HG02884 (cell line): ENCODE measurements around the gene CNIH3.
"Not testable (repeated sequence)": the region's sequence is repeated elsewhere in the genome, so short reads cannot be mapped to it uniquely, and the experiment has no call there.

ENCODE experiments used
- ATAC-seq: cut with Tn5 transposase; IDR thresholded peaks from one replicate; pipeline ENCODE4 v1.9.1; 2021; ENCODE audit warnings: mild to moderate bottlenecking, moderate library complexity; ENCODE audit not compliant: unreplicated experiment

Gene CNIH3

DNA sequence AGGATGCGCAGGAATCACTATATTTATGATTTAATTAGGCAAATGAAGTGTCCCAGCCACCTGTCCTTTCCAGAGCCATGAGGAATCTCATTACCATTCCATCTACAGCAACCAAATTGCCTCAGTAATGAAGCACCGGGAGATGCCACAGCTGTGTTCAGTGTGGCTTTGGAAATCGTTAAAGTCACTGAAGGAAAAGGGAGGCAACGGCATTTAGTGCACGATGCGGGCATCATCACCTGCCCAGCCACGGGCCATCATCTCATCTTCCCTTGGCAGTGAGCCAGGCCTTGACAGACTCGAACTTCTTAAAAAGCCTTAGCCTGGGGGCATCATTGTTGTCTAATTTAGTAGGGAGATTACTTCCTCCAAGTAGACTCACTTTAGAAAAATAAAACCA lies 67.8 kb downstream of the CNIH3 start:
- no peak for ATAC-seq

DNA sequence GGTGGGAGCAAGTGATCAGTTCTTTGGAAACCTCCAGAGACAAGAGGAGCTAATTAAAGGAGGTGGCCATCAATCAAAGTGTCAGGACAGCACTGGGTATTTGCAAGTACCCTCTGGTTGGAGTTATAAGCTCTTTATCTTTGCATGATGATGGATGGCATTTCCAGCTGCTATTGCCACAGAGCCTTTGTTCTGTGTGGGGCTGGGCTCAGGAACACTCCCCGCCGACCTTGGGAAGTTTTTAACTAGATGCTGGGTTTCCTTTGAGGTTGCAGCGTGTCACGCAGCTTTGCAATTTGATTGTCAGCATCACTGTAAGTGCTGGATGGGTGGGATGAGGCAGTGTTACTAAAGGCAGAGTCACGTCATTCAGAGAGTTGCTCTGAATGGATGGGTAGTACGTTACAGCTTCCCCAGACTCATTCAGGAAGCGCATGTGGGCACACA lies 68.9 kb downstream of the CNIH3 start:
- ATAC-seq: no peak

DNA sequence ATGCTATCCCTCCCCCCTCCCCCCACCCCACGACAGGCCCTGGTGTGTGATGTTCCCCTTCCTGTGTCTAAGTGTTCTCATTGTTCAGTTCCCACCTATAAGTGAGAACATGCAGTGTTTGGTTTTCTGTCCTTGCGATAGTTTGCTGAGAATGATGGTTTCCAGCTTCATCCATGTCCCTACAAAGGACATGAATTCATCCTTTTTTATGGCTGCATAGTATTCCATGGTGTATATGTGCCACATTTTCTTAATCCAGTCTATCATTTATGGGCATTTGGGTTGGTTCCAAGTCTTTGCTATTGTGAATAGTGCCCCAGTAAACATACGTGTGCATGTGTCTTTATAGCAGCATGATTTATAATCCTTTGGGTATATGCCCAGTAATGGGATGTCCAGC lies 70.0 kb downstream of the CNIH3 start:
- not testable (repeated sequence) for ATAC-seq

DNA sequence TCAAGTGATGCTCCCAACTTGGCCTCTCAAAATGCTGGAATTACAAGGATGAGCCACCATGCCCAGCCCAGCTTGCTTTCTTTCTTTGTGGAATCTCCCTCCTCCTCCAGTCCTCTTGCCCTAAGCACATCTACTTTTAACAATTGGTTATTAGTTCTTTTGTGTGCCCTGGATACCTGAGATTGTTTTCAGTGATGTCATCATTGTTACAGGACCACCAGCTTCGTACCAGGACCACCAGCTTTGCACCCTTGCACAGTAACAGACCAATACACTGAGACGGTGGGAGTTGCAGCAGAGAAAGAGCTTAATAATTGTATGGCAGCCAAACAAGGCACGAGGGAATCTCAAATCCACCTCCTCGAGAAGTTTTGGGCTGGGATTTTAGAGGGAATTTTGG lies 71.3 kb downstream of the CNIH3 start:
- ATAC-seq: no peak

DNA sequence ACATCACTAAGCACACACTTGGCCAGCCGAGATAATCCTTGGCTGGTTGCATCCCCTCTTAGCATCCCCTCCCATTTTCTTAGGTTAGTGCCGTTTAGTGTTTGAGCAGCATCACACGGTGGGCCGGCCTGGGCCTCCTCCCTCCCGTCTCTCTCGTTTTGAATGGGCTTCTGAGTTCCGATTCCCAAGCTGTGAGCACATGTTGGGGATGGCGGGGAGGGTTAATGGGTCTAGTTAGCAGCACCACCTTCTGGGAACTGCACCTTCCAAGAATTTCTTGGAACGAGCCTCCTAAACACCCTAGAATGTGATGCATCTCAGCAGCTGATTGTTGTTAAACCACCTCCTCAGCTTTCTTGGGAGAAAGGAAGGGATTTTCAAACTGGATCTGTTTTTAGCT lies 73.3 kb downstream of the CNIH3 start:
- ATAC-seq: no peak

DNA sequence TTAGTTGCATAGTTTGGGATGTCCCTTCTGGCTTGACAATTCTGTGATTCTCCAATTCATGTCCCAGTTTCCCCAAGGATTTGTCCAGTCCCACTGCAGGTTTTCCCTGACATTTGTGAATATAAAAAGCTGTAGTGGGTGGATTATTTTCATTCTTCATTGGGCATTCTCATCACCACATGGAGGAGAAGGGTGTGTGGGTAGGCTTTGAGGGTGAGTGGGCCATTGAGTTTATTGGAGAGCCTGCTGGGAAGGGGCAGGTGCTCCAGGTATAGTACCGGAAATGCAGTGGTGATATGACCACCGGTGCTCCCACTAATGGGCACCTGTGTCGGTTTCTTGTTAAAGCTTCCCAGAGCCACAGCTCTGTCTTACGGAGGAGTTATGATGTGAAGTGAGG lies 74.5 kb downstream of the CNIH3 start:
- no peak for ATAC-seq

DNA sequence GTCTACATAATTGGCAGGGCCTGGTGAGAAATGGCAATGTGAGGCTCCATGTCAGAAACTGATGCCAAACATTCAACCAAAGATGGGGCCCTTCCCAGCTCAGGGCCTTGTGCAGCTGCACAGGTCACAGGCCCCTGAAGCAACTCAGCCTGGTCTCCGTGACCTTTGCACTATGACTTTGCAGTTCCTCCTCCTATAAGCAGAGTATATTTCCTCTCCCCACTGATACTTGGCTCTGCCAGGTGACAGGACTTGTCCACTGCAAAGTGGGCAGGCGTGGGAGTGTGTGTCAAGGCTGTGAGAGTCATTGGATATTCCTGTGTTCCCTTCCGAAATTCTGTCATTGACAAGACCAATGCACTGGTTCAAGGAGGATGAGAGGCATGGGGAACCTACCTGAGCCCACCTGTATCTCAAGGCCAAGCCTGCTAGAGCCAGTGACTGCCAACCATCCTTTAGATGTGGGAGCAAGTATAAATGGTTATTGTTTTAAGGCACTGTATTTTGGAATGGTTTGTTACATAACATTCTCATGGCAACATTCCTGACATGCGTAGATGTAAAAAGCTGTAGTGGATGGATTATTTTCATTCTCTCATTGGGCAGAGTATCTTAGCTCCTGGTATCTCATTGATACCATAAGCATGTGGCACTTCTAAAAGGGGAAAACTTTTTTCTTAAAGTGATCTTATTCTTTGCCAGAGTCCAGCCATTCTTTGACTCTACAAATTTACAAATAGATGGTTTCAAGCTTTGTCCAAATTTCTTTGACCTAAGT lies 75.2 kb downstream of the CNIH3 start:
- no peak for ATAC-seq

DNA sequence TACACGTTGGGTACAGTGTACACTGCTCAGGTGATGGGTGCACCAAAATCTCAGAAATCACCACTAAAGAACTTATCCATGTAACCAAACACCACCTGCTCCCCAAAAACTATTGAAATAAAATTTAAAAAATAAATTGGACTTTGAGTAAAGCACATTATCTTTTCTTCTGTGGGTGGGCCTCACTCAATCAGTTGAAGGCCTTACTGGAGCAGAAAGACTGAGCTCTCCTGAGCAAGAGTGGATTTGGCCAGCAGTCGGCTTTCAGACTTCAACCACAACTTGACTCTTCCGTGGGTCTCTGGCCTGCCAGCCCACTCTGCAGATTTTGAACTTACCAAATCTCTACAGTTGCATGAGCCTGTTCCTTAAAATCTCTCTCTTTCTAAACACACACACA lies 78.9 kb downstream of the CNIH3 start:
- no peak for ATAC-seq

DNA sequence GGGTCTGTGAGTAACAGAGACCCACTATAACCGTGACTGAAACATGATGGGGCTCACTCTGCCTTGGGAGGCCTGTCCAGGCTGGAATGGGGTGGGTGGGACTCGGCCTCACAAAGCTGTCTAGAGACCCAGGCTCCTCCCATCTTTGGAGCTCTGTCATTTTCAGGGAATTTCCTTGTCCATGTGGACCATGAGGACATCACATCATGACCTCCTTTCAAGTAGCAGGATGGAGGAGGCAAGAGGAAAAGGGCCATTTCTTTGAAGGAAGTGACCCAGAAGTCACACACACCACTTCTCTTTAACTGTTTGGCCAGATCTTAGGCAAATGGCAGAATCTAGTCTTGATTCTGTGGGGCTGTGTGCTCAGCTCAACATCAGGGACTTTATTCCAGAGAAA lies 79.9 kb downstream of the CNIH3 start:
- no peak for ATAC-seq

DNA sequence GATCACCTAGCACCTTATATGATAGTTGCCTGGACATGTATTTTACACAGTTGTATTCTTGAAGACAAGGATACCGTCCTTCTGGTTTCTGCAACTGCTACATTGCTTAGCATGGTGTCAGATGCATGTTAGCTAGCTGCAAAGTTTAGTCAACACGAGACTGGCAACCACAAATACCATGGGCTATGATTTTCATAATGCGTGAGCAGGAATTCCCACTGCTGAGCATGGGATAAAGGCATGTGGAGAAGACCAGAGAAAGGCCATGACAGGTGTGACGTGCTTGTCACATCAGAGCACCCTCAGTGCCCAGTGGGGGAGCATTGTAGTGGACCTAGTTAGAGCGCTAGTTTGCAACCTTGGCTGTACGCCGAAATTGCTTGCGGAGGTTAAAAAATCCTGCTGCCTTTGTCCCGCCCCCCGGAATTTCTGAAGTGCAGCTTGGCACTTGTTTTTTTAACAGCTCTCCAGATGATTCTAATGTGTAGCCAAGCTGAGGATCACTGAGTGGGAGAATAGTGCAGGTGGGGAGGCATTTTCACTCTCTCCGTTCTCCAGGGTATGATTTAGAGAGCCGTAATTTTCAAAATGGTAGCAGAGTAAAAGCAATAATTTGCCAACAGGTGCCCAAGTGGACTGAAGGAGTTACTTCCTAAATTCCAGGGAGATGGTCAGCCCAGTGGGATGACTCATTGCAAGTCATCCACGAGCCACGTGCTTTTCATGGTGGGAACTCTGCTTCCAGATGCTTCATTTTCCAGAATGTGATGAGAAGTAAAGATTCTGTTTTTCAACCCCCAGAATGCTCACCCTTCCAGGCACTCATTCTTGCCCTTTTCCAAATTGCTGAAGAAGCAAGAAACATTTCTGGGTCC lies 81.0 kb downstream of the CNIH3 start:
- no peak for ATAC-seq

DNA sequence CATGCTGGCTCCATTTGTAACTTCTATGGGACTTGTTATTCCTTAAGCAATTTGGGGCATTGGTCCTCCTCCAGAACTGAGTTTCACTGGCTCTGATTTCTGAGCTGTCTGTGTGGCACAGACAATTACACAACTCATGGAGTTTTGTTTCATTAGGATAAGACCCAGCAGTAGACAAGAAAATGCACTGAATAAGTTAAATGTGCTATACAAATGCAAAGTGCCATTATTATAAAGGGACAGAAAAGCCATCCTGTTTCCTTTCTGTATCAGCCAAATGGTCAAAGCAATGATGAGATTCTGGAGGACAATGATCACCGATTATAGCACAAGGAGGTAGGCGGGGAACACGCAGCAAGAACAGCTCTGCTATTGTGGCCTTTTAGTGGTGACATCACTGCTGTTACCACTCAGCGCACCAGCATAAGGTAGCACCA lies 81.9 kb downstream of the CNIH3 start:
- ATAC-seq: no peak

DNA sequence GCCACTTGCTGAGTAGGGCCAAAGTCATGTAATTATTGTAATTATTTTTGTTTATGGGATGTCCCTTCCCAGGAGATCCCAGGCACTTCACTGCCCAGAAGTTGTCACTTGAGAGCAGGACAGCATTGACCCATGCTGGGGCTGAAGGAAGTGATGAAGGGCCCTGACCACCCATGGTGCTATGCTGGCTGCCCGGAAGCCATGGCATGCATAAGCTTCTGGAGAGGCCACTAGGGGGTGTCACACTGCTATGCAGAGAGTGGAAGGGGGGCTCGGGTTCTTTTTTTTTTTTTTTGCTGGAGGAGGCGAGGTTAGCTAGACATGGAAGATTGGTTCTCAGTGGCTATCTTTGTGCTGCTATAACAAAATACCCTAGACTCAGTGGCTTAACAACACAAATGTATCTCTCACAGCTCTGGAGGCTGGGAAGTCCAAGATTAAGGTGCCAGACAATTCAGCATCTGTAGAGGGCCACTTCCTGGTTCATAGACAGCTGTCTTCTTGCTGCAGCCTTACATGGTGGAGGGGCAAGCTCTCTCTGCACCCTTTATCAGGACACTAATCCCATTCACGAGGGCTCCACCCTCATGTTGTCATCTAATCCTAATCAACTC lies 84.9 kb downstream of the CNIH3 start:
- no peak for ATAC-seq

DNA sequence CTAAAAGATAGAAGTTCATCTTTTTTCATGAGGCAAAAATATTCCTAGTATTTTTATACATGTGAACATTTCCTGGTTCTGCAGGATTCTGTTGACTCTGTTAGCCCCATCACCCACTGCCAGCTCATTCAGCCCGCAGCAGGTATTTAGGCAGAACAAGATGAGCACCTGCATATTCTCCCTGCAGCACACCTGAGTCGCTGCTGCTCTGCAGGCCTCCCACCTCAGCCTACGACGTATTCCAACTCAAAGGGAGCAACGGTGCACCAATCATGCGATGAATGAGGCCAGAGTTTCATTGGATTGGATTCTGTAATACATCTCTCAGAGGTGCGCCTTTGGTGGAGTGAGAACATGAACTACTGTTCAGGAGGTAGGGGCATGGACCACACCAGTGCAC lies 87.6 kb downstream of the CNIH3 start:
- no peak for ATAC-seq

DNA sequence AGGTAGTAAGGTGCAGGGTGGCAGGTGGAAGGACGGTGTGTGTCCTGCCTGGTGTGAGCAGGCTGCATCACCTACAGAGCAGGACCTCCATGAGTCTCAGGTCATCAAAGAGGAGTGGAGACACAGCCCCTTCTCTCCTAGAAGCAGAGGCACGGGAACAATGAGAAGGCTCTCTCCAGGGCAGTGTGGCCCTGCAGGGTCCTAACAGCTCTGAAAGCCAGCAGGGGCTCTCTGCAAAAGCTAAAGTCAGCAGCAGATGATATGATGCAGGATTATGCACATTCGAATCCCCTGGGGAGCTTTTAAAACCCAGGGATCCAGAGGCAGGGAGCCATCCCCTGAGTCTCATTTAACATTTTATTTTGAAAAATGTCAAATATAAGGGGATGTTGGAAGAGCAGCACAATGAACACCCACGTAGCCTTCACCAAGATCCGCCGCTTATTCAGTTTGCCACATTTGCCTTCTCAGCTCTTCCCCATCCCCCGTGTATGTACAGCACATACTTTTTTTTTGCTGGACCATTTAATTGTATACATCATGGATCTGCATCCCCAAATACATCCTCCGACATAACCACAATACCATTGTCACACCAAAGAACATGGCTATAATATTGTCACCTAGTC lies 88.1 kb downstream of the CNIH3 start:
- ATAC-seq: no peak

DNA sequence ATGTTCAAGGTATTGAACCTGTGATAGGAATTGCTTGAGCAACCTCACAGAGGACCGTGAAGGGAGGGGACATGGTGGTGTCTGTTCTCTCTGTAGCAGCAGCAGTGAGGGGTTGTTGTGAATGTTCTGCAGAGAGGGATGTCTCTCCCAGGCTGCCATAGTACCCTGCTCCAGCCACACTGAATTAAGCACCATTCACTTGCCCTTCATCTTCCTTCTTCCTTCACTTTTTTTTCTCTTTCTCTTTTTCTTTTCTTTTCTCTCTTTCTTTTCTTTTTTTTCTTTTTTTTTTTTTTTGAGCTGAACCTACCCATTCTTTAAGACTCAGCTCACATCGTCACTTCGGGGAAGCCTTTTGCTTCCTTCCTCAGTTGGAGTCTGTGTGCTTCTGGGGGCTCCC lies 89.5 kb downstream of the CNIH3 start:
- ATAC-seq: no peak

DNA sequence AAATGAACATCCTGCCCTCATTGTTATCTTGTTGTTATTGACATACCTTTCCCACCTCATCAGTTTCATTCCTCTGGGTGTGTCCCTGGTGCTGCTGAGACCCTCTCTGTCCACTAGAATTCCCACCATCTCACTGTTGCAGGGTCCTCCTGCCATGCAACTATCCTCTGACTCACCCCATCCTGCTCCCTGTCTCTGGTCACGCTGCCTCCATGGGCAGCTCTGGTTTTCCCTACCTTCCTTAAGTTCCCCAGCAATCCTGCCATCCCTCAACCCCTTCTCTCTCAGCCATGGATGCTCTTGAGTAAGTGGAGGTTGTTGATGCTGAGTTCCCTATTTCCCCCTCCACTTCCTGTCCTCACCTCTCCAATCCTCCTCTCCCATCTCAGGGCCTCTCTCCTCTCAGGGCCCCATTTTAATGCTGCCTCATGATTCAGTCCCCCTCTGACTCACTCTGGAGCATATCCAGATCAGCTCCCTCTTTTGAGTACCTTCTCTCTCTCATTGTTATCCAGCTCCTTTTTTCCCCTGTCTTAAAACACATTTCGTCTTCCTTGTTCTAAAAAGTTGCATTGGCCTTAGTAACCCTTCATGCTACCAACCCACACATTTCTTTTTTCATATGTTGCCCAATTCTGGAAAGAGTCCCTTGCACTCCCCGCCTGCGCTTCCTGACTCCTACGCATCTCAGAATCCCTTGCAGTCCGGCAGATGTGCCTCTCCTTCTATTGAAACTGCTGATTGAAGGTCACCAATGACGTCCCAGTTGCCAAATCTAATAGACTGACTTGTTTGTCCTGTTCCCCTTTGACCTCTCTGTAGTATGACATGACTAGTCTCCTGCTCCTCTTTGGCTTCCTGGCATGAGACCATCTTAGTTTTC lies 92.0 kb downstream of the CNIH3 start:
- ATAC-seq: no peak

DNA sequence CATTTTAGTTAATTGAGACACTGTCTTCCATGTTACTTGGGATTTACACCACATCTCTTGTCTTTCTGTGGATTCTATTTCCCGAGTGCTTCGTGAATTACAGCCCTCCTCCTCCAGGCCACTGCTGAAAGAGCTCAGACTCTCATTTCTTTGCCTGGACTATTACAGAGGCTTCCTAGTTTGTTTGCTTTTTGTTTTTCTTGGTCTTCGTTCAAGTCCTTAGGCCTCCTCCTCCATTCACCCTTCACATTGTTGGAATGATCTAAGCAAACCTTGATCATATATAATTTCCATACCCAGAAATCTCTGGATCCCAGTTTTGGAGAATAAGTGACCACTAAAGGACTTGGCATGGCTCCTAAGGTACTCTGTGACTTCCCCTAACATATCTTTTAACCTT lies 94.1 kb downstream of the CNIH3 start:
- no peak for ATAC-seq

DNA sequence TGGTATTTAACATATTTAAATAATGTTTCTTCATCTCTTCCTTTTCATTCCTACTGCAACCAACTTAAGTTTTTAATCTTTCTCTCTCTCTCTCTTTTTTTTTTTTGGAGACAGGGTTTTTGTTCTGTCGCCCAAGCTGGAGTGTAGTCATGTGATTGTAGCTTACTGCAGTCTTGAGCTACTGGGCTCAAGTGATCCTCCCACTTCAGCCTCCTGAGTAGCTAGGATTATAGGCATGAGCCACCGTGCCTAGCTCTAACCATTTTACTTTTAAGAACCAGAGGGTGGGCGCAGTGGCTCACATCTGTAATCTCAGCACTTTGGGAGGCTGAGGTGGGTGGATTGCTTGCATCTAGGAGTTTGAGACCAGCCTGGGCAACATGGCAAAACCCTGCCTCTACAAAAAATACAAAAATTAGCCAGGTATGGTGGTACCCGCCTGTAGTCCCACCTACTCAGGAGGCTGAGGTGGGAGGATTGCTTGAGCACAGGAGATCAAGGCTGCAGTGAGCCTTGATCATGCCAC lies 95.2 kb downstream of the CNIH3 start:
- ATAC-seq: not testable (repeated sequence)

DNA sequence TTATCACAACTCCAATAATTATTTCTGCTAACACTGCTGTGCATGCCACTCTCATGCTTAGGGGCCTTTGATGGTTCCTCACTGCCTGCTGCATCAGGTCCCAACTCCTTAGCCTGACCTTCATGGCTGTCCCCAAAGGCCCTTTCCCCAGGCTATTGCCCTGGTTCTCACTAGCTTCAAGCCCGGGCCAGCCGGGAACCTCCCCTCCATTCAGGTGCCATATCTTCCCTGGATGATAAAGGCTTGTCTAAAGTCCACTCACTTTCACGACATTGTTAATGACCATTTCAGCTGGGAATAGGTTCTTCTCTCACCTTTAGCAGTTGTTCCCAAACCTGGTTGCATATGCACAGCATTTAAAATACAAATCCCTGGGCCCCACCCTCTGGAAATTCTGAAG lies 95.8 kb downstream of the CNIH3 start:
- ATAC-seq: no peak

DNA sequence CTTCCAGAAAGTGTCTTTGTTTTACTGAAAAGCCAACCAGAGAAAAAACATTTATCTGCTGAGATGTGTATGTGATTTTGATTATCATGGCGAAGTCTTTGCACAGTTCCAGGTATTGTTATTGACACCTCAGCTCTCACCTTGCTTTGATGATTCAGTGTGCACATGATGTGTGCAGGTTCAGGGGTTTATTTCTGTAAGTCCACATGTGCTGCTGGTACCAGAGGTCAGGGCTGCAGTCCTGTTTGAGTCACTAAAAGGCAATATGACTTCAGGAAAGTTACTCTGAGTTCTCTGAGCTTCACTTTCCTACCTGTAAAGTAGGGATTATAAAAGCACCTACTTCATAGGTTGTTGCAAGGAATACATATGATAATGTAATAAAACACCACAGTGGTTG lies 97.1 kb downstream of the CNIH3 start:
- no peak for ATAC-seq
